Measurements from ENCODE around the gene METTL23.
"Not testable (repeated sequence)": the region's sequence is repeated elsewhere in the genome, so short reads cannot be mapped to it uniquely, and the experiment has no call there.

Gene METTL23

GRCh38 chr17:76740329-76741118 is 13.9 kb downstream of the METTL23 start:
- peaks cover 7% of the 10 kb centered on the region for H3K36me3 ChIP-seq (ENCODE audit: control insufficient read depth, insufficient read depth, low read length)
- H3K4me3 ChIP-seq (replicated peaks; ENCODE audit: low read depth, low read length): no peak overlapping the region
- H3K27me3 ChIP-seq (replicated peaks; ENCODE audit: control insufficient read depth, insufficient read depth, low read length): no peaks in the 10 kb centered on the region
- DNase-seq (ENCODE audit: extremely low read depth, insufficient read length): no peak
- no peak for TF ChIP-seq CTCF (IDR thresholded peaks at IDR 0.05; ENCODE audit: insufficient read depth, low read length, poor library complexity, severe bottlenecking)

- H3K27me3 ChIP-seq (replicated peaks; ENCODE audit: control insufficient read depth, insufficient read depth, low read length): no peaks in the 10 kb centered on the region
- TF ChIP-seq CTCF (IDR thresholded peaks at IDR 0.05; ENCODE audit: insufficient read depth, low read length, poor library complexity, severe bottlenecking): no peak
- H3K36me3 ChIP-seq (ENCODE audit: control insufficient read depth, insufficient read depth, low read length): peaks cover 3% of the 10 kb centered on the region
- DNase-seq (ENCODE audit: extremely low read depth, insufficient read length): no peak
- no peak overlapping the region for H3K4me3 ChIP-seq (replicated peaks; ENCODE audit: low read depth, low read length)
Measured at GRCh38 chr17:76742958-76743357, 16.3 kb downstream of the METTL23 start.

- no peak for TF ChIP-seq CTCF (IDR thresholded peaks at IDR 0.05; ENCODE audit: insufficient read depth, low read length, poor library complexity, severe bottlenecking)
- Histone ChIP-seq H3K4me3 (replicated peaks; ENCODE audit: low read depth, low read length) (no peak overlapping the region), H3K36me3 (ENCODE audit: control insufficient read depth, insufficient read depth, low read length) (peaks cover 3% of the 10 kb centered on the region), H3K27me3 (replicated peaks; ENCODE audit: control insufficient read depth, insufficient read depth, low read length) (no peaks in the 10 kb centered on the region)
- no peak for DNase-seq (ENCODE audit: extremely low read depth, insufficient read length)
Measured at GRCh38 chr17:76744747-76745146, 18.1 kb downstream of the METTL23 start.

- not testable (repeated sequence) for H3K27me3 ChIP-seq (replicated peaks; ENCODE audit: control insufficient read depth, insufficient read depth, low read length); DNase-seq (ENCODE audit: extremely low read depth, insufficient read length); H3K4me3 ChIP-seq (replicated peaks; ENCODE audit: low read depth, low read length); H3K36me3 ChIP-seq (ENCODE audit: control insufficient read depth, insufficient read depth, low read length)
Measured at GRCh38 chr17:76745785-76746184, 19.1 kb downstream of the METTL23 start.

GRCh38 chr17:76747716-76748363 is 21.2 kb downstream of the METTL23 start:
- no peak for DNase-seq (ENCODE audit: extremely low read depth, insufficient read length)
- TF ChIP-seq CTCF (IDR thresholded peaks at IDR 0.05; ENCODE audit: insufficient read depth, low read length, poor library complexity, severe bottlenecking): no peak
- peaks cover 3% of the 10 kb centered on the region for H3K36me3 ChIP-seq (ENCODE audit: control insufficient read depth, insufficient read depth, low read length)

GRCh38 chr17:76748657-76749056 is 22.0 kb downstream of the METTL23 start:
- TF ChIP-seq CTCF (IDR thresholded peaks at IDR 0.05; ENCODE audit: insufficient read depth, low read length, poor library complexity, severe bottlenecking): no peak
- Histone ChIP-seq H3K36me3 (ENCODE audit: control insufficient read depth, insufficient read depth, low read length) (peaks cover 3% of the 10 kb centered on the region), H3K27me3 (replicated peaks; ENCODE audit: control insufficient read depth, insufficient read depth, low read length) (no peaks in the 10 kb centered on the region), H3K4me3 (replicated peaks; ENCODE audit: low read depth, low read length) (no peak overlapping the region)
- no peak for DNase-seq (ENCODE audit: extremely low read depth, insufficient read length)

More at GRCh38 chr17:76747716-76748363, 21.2 kb downstream of the METTL23 start:
- Histone ChIP-seq H3K27me3 (replicated peaks; ENCODE audit: control insufficient read depth, insufficient read depth, low read length) (no peaks in the 10 kb centered on the region), H3K4me3 (replicated peaks; ENCODE audit: low read depth, low read length) (no peak overlapping the region)
